GM21576 (cell line): ENCODE results near the gene PRRT3.
"Not testable (repeated sequence)": the region's sequence is repeated elsewhere in the genome, so short reads cannot be mapped to it uniquely, and the experiment has no call there.

Source experiments
- ATAC-seq: cut with Tn5 transposase; IDR thresholded peaks from one replicate; pipeline ENCODE4 v1.9.1; 2021; ENCODE audit warnings: mild to moderate bottlenecking, moderate library complexity; ENCODE audit not compliant: unreplicated experiment

PRRT3 gene

GRCh38 chr3:9947025-9947995 lies 4.9 kb downstream of the PRRT3 start:
- no peak for ATAC-seq

- ATAC-seq, result no peak
Observed at GRCh38 chr3:9946112-9947024, 5.8 kb downstream of the PRRT3 start.

GRCh38 chr3:9945358-9945757 lies 6.8 kb downstream of the PRRT3 start:
- ATAC-seq, result no peak

GRCh38 chr3:9944271-9944670 lies 7.9 kb downstream of the PRRT3 start:
- no peak for ATAC-seq

GRCh38 chr3:9942934-9943690 lies 9.1 kb downstream of the PRRT3 start:
- ATAC-seq, result no peak

GRCh38 chr3:9942164-9942563 lies 10.0 kb downstream of the PRRT3 start:
- ATAC-seq, result no peak

- ATAC-seq, result no peak
Observed at GRCh38 chr3:9940746-9941145, 11.5 kb downstream of the PRRT3 start.

GRCh38 chr3:9939906-9940305 lies 12.3 kb downstream of the PRRT3 start:
- ATAC-seq, result not testable (repeated sequence)

- ATAC-seq, result no peak
Observed at GRCh38 chr3:9938966-9939365, 13.2 kb downstream of the PRRT3 start.

GRCh38 chr3:9937486-9938238 lies 14.5 kb downstream of the PRRT3 start:
- ATAC-seq, result no peak

GRCh38 chr3:9935966-9936510 lies 16.2 kb downstream of the PRRT3 start:
- no peak for ATAC-seq

GRCh38 chr3:9934993-9935392 lies 17.2 kb downstream of the PRRT3 start:
- ATAC-seq, result no peak

- ATAC-seq, result no peak
Observed at GRCh38 chr3:9934235-9934621, 18.0 kb downstream of the PRRT3 start.

GRCh38 chr3:9933561-9934234 lies 18.5 kb downstream of the PRRT3 start, which contains the start of gene CRELD1:
Gene CRELD1 (plus strand): TSS chr3:9933834. CDS start chr3:9934439, 605 bp downstream.
- peak; percentile 92 for ATAC-seq

GRCh38 chr3:9932843-9933560 lies 19.2 kb downstream of the PRRT3 start:
- ATAC-seq, result peak; percentile 71

GRCh38 chr3:9932535-9932842 lies 19.7 kb downstream of the PRRT3 start:
- no peak for ATAC-seq

GRCh38 chr3:9930804-9931418 lies 21.3 kb downstream of the PRRT3 start:
- ATAC-seq, result no peak

GRCh38 chr3:9928158-9928557 lies 24.1 kb downstream of the PRRT3 start:
- ATAC-seq, result no peak
